Peyer's patch (tissue), 4 donors: ENCODE results near the gene CNOT8. TPM values are rescaled to one million over a fixed set of nuclear protein-coding genes. Genes with fewer than 3 reads are reported as not detected.

ENCODE experiments used
- DNase-seq, 3 donors: peaks; one replicate each; pipeline ENCODE4 v3.0.0-alpha.2; 2017 to 2019
- H3K27ac ChIP-seq, 4 donors: fragments of 200-600 bp; sonication (generic); one replicate each; pipeline ENCODE4 v1.5.1; 2016 to 2019
- H3K27me3 ChIP-seq, 2 donors: fragments of 200-600 bp; sonication (generic); one replicate each; pipeline ENCODE4 v1.5.1; 2019
- H3K36me3 ChIP-seq, 3 donors: fragments of 200-600 bp; sonication (generic); one replicate each; pipeline ENCODE4 v1.5.1; 2016 to 2019
- H3K4me1 ChIP-seq, 4 donors: fragments of 200-600 bp; sonication (generic); one replicate each; pipeline ENCODE4 v1.5.1; 2016 to 2019
- H3K4me3 ChIP-seq, 4 donors: fragments of 200-600 bp; sonication (generic); 1 replicate in 3 of 4; 2 replicates in 1 of 4; pipeline ENCODE4 v1.5.1; 2016 to 2019; ENCODE audit warnings: mild to moderate bottlenecking in 1 of 4
- H3K9me3 ChIP-seq, 4 donors: fragments of 200-600 bp; sonication (generic); one replicate each; pipeline ENCODE4 v1.5.1; 2016 to 2019; ENCODE audit warnings: mild to moderate bottlenecking in 1 of 4
- CTCF ChIP-seq, 6 experiments: fragments of 450-650 bp in 4 of 6; fragments of 200-600 bp in 2 of 6; sonication (generic) in 1 of 6; IDR thresholded peaks; one replicate each; pipeline ENCODE4 v1.5.1; 2017 to 2019; ENCODE audit warnings: antibody characterized with exemption in 6 of 6, mild to moderate bottlenecking in 3 of 6, moderate library complexity in 1 of 6
- POLR2A ChIP-seq, 2 donors: fragments of 450-650 bp; IDR thresholded peaks; one replicate each; pipeline ENCODE4 v1.5.1; 2017; ENCODE audit warnings: antibody characterized with exemption in 2 of 2, mild to moderate bottlenecking in 2 of 2, moderate library complexity in 2 of 2
- small RNA-seq, 2 donors: library from RNA; depleted of rRNA; stranded (forward); fragments of <200 nt; gene quantifications; one replicate each; pipeline ENCODE3, GENCODE V24; 2016
- total RNA-seq, 4 donors: library from RNA; depleted of rRNA; stranded (reverse); fragments of >200 nt; gene quantifications; one replicate each; pipeline ENCODE4 v1.1.0, GENCODE V29; 2016

The CNOT8 gene
- total RNA-seq, 4 donors from 2014 or later = 36.9 to 88.3 (median 56.8) TPM

- Histone ChIP-seq H3K9me3 (no peaks in the 10 kb centered on the region), H3K27me3 (no peaks in the 10 kb centered on the region), H3K27ac (no peak overlapping the region), H3K4me3 (no peak overlapping the region), H3K4me1 (no peaks in the 10 kb centered on the region), H3K36me3 (peaks cover 0 to 62% (median 0%) of the 10 kb centered on the region in 3 donors)
- peak in 1 of 3 donors; percentile 63 for DNase-seq
- no peak for TF ChIP-seq CTCF (IDR thresholded peaks at IDR 0.05)
- TF ChIP-seq POLR2A (IDR thresholded peaks at IDR 0.05) = no peak
These were observed 58.4 kb downstream of the CNOT8 start for GRCh38 chr5:154916874-154917273.

- DNase-seq = no peak
- Histone ChIP-seq H3K9me3 (no peaks in the 10 kb centered on the region), H3K27me3 (no peaks in the 10 kb centered on the region), H3K4me3 (no peak overlapping the region), H3K27ac (no peak overlapping the region), H3K36me3 (peaks cover 0 to 56% (median 0%) of the 10 kb centered on the region in 3 donors), H3K4me1 (no peaks in the 10 kb centered on the region)
- TF ChIP-seq CTCF (IDR thresholded peaks at IDR 0.05) (no peak), POLR2A (IDR thresholded peaks at IDR 0.05) (no peak)
These were observed 59.3 kb downstream of the CNOT8 start for GRCh38 chr5:154917757-154918156.

- Histone ChIP-seq H3K4me1 (no peaks in the 10 kb centered on the region), H3K27ac (no peak overlapping the region), H3K36me3 (peaks cover 0 to 67% (median 0%) of the 10 kb centered on the region in 3 donors), H3K9me3 (no peaks in the 10 kb centered on the region), H3K4me3 (no peak overlapping the region), H3K27me3 (no peaks in the 10 kb centered on the region)
- no peak for DNase-seq
- no peak for TF ChIP-seq POLR2A (IDR thresholded peaks at IDR 0.05)
These were observed 65.3 kb downstream of the CNOT8 start for GRCh38 chr5:154923441-154924430.

Small RNAs within 50 kb of the gene (small RNA-seq; reads per million reads assigned to genes)
- gene MIR378H = 0 reads per million in 2 donors

Other genes with a start within 250 kb of the CNOT8 start
- 100 to 1,000 TPM in 3 of 4 donors, 10 to 100 TPM in 1; 84.1 to 177 (median 127) TPM for gene LARP1, start 103.2 kb upstream of the CNOT8 start, total RNA-seq
- gene FAXDC2, start 8.0 kb upstream of the CNOT8 start, total RNA-seq = 10 to 100 TPM; 16.5 to 64.2 (median 42.3) TPM
- 10 to 100 TPM in 3 of 4 donors, 1 to 10 TPM in 1; 9.1 to 13.3 (median 12.2) TPM for gene GEMIN5, start 79.6 kb downstream of the CNOT8 start, total RNA-seq
- 10 to 100 TPM in 2 of 4 donors, 1 to 10 TPM in 2; 5.8 to 40.6 (median 14.0) TPM for gene MRPL22, start 82.4 kb downstream of the CNOT8 start, total RNA-seq
- gene KIF4B, start 155.1 kb downstream of the CNOT8 start, total RNA-seq = not detected